GM19455 (cell line): ENCODE results near the gene LCE3E.

ENCODE experiments used
- ATAC-seq: cut with Tn5 transposase; IDR thresholded peaks from one replicate; pipeline ENCODE4 v1.9.1; 2021; ENCODE audit not compliant: unreplicated experiment

The LCE3E gene

GRCh38 chr1:152517237-152517811, 49.3 kb downstream of the LCE3E start:
- no peak for ATAC-seq

DNA sequence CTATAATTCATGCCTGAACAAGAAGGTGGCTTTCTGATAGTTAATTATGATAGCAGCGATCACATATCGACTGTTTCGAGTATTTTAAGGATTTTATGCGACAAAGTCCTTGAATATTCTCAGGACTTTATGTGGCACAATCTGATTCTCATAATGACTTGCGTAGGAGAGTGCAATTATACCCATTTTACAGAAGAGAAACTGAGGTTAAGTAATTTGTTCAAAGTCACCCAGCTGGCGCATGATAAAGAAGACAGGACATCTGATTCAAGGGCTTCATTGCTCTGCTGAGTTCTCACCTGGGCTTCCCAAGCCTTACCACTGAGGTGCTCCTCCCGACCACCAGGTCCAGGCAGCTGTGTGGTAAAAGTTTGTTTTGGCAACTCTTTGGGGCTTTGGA, 50.5 kb downstream of the LCE3E start:
- no peak for ATAC-seq
